GM12878 (cell line): ENCODE results near the gene CDC42BPB. TPM values are rescaled to one million over a fixed set of nuclear protein-coding genes. Genes with fewer than 3 reads are reported as not detected.
A peak's percentile ranks its signal among the peaks of the same experiment; 100 is the strongest.

ENCODE experiments used
- ASH2L ChIP-seq: fragments of 300-600, 200-600 bp; sonication (generic); IDR thresholded peaks from 2 replicates; pipeline ENCODE4 v1.6.1; 2017; ENCODE audit warnings: low read depth, mild to moderate bottlenecking, borderline replicate concordance
- ATF7 ChIP-seq: fragments of 450-650 bp; IDR thresholded peaks from 2 replicates; pipeline ENCODE4 v1.6.1; 2016; ENCODE audit warnings: low read depth, mild to moderate bottlenecking
- CREB1 ChIP-seq: IDR thresholded peaks from 2 replicates; pipeline ENCODE4 v1.6.1; 2012; ENCODE audit warnings: low read depth, mild to moderate bottlenecking, inconsistent platforms
- EGR1 ChIP-seq, 2 experiments: IDR thresholded peaks; 1 replicate in 1 of 2; 2 replicates in 1 of 2; pipeline ENCODE4 v1.6.1; 2011 to 2012; ENCODE audit warnings: low read depth in 2 of 2, low read length in 2 of 2, borderline replicate concordance in 1 of 2, mild to moderate bottlenecking in 1 of 2, moderate library complexity in 1 of 2
- EZH2 ChIP-seq: IDR thresholded peaks from 2 replicates; pipeline ENCODE4 v1.6.1; 2012; ENCODE audit warnings: low read depth, mild to moderate bottlenecking, control low read depth, inconsistent platforms, low read length, borderline replicate concordance; ENCODE audit not compliant: control insufficient read depth
- FOS ChIP-seq: IDR thresholded peaks from 3 replicates; pipeline ENCODE4 v1.6.1; 2011; ENCODE audit warnings: borderline replicate concordance; ENCODE audit not compliant: insufficient read length; ENCODE audit errors: extremely low read depth
- NBN ChIP-seq: fragments of 450-650 bp; IDR thresholded peaks from 2 replicates; pipeline ENCODE4 v1.6.1; 2016
- NFXL1 ChIP-seq: fragments of 450-650 bp; IDR thresholded peaks from 2 replicates; pipeline ENCODE4 v1.6.1; 2017; ENCODE audit warnings: antibody characterized with exemption, mild to moderate bottlenecking, borderline replicate concordance
- NFYB ChIP-seq: IDR thresholded peaks from 2 replicates; pipeline ENCODE4 v1.6.1; 2011; ENCODE audit warnings: low read depth, mild to moderate bottlenecking, low read length, improper control_type of control experiment, moderate library complexity; ENCODE audit not compliant: insufficient read depth
- NR2C1 ChIP-seq: fragments of 450-650 bp; IDR thresholded peaks from 2 replicates; pipeline ENCODE4 v1.6.1; 2017; ENCODE audit warnings: antibody characterized with exemption, mild to moderate bottlenecking, moderate library complexity
- SMARCA5 ChIP-seq: fragments of 450-650 bp; IDR thresholded peaks from 2 replicates; pipeline ENCODE4 v1.6.1; 2017; ENCODE audit warnings: mild to moderate bottlenecking
- YBX1 ChIP-seq: fragments of 450-650 bp; IDR thresholded peaks from 2 replicates; pipeline ENCODE4 v1.6.1; 2016; ENCODE audit warnings: antibody characterized with exemption
- ZNF274 ChIP-seq: IDR thresholded peaks from one replicate; pipeline ENCODE4 v1.8.0; 2011; ENCODE audit not compliant: insufficient read length, insufficient read depth
- polyA plus RNA-seq, 11 experiments: library from polyadenylated mRNA; depleted of rRNA in 4 of 11; unstranded in 6 of 11; stranded (reverse) in 5 of 11; fragments of >200 nt; fragmentation: Nextera tagmentation in 4 of 11; fragmentation: Illumina TruSeq in 1 of 11; extraction: Ambion mirVana in 4 of 11; extraction: Trizol in 1 of 11; gene quantifications; 1 replicate in 1 of 11; 2 replicates in 10 of 11; pipeline versions ENCODE4 v1.2.1 to v1.2.3, GENCODE V29; 2011 to 2016; ENCODE audit warnings: inconsistent platforms in 2 of 11, missing spikeins in 2 of 11, low read depth in 1 of 11
- total RNA-seq, 4 experiments: library from RNA; depleted of rRNA in 3 of 4; stranded (reverse); fragments of >200 nt in 3 of 4; fragmentation: Illumina TruSeq in 1 of 4; extraction: Trizol in 1 of 4; gene quantifications; 2 replicates each; pipeline versions ENCODE4 v1.2.1 to v1.2.3, GENCODE V29; 2013 to 2021
- TF ChIP-seq, protein P1 (sequence below): IDR thresholded peaks from 2 replicates; pipeline ENCODE4 v1.6.1; 2012; ENCODE audit warnings: improper control_type of control experiment, low read depth, low read length; ENCODE audit not compliant: insufficient replicate concordance
- TF ChIP-seq, protein P2 (sequence below): fragments of 450-650 bp; IDR thresholded peaks from 2 replicates; pipeline ENCODE4 v1.6.1; 2017; ENCODE audit warnings: mild to moderate bottlenecking, moderate library complexity
- TF ChIP-seq, protein P3 (sequence below): fragments of 450-650 bp; IDR thresholded peaks from 2 replicates; pipeline ENCODE4 v1.6.1; 2017; ENCODE audit warnings: antibody characterized with exemption, mild to moderate bottlenecking, moderate library complexity
- TF ChIP-seq, protein P4 (sequence below): fragments of 450-650 bp; IDR thresholded peaks from 2 replicates; pipeline ENCODE4 v1.6.1; 2017; ENCODE audit warnings: low read depth, mild to moderate bottlenecking, moderate library complexity

CDC42BPB gene
- total and polyA plus RNA-seq, 10 of the 15 experiments (the other 5 are each of a cell fraction or from before 2014, with no cell fraction given), result 0.42 to 22.1 (median 13.3) TPM

DNA sequence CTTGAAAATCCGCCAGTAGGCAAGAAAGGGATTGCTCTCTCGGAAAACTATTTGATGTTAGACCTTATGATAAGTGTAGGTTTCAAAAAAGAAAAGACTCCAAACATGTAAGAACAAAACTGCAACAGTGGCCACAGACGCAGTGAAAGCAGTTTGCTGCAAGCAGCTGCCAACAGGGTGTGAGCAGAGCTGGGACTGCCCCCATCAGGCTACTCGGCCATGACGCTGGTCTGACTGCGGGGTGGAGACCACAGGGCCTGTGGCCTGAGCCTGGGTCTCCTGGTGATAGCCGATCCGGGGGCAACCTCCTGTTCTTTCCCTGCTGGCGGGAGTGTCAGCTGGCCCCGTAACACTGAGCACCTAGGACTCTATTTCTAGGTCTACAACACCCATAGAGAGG lies 71.7 kb downstream of the CDC42BPB start (continued):
- TF ChIP-seq, protein P1, sequence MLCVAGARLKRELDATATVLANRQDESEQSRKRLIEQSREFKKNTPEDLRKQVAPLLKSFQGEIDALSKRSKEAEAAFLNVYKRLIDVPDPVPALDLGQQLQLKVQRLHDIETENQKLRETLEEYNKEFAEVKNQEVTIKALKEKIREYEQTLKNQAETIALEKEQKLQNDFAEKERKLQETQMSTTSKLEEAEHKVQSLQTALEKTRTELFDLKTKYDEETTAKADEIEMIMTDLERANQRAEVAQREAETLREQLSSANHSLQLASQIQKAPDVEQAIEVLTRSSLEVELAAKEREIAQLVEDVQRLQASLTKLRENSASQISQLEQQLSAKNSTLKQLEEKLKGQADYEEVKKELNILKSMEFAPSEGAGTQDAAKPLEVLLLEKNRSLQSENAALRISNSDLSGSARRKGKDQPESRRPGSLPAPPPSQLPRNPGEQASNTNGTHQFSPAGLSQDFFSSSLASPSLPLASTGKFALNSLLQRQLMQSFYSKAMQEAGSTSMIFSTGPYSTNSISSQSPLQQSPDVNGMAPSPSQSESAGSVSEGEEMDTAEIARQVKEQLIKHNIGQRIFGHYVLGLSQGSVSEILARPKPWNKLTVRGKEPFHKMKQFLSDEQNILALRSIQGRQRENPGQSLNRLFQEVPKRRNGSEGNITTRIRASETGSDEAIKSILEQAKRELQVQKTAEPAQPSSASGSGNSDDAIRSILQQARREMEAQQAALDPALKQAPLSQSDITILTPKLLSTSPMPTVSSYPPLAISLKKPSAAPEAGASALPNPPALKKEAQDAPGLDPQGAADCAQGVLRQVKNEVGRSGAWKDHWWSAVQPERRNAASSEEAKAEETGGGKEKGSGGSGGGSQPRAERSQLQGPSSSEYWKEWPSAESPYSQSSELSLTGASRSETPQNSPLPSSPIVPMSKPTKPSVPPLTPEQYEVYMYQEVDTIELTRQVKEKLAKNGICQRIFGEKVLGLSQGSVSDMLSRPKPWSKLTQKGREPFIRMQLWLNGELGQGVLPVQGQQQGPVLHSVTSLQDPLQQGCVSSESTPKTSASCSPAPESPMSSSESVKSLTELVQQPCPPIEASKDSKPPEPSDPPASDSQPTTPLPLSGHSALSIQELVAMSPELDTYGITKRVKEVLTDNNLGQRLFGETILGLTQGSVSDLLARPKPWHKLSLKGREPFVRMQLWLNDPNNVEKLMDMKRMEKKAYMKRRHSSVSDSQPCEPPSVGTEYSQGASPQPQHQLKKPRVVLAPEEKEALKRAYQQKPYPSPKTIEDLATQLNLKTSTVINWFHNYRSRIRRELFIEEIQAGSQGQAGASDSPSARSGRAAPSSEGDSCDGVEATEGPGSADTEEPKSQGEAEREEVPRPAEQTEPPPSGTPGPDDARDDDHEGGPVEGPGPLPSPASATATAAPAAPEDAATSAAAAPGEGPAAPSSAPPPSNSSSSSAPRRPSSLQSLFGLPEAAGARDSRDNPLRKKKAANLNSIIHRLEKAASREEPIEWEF, result no peak
- no peak for TF ChIP-seq NR2C1
- TF ChIP-seq NFXL1, result no peak
- TF ChIP-seq SMARCA5, result no peak
- 0 out of 2 replicates have a peak, but pooled peaks have one; percentile 39 for TF ChIP-seq ATF7
- TF ChIP-seq NBN, result 0 out of 2 replicates have a peak, but pooled peaks have one; percentile 36
- no peak for TF ChIP-seq EGR1 (IDR thresholded peaks at IDR 0.05; ENCODE audit: borderline replicate concordance in 1 of 2, low read depth in 2 of 2, low read length in 2 of 2)
- TF ChIP-seq, protein P2, sequence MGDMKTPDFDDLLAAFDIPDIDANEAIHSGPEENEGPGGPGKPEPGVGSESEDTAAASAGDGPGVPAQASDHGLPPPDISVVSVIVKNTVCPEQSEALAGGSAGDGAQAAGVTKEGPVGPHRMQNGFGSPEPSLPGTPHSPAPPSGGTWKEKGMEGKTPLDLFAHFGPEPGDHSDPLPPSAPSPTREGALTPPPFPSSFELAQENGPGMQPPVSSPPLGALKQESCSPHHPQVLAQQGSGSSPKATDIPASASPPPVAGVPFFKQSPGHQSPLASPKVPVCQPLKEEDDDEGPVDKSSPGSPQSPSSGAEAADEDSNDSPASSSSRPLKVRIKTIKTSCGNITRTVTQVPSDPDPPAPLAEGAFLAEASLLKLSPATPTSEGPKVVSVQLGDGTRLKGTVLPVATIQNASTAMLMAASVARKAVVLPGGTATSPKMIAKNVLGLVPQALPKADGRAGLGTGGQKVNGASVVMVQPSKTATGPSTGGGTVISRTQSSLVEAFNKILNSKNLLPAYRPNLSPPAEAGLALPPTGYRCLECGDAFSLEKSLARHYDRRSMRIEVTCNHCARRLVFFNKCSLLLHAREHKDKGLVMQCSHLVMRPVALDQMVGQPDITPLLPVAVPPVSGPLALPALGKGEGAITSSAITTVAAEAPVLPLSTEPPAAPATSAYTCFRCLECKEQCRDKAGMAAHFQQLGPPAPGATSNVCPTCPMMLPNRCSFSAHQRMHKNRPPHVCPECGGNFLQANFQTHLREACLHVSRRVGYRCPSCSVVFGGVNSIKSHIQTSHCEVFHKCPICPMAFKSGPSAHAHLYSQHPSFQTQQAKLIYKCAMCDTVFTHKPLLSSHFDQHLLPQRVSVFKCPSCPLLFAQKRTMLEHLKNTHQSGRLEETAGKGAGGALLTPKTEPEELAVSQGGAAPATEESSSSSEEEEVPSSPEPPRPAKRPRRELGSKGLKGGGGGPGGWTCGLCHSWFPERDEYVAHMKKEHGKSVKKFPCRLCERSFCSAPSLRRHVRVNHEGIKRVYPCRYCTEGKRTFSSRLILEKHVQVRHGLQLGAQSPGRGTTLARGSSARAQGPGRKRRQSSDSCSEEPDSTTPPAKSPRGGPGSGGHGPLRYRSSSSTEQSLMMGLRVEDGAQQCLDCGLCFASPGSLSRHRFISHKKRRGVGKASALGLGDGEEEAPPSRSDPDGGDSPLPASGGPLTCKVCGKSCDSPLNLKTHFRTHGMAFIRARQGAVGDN, result no peak; the same call in 1 of the 2 replicates
- 0 out of 2 replicates have a peak, but pooled peaks have one; percentile 34 for TF ChIP-seq CREB1
- TF ChIP-seq YBX1, result no peak
- TF ChIP-seq, protein P3, sequence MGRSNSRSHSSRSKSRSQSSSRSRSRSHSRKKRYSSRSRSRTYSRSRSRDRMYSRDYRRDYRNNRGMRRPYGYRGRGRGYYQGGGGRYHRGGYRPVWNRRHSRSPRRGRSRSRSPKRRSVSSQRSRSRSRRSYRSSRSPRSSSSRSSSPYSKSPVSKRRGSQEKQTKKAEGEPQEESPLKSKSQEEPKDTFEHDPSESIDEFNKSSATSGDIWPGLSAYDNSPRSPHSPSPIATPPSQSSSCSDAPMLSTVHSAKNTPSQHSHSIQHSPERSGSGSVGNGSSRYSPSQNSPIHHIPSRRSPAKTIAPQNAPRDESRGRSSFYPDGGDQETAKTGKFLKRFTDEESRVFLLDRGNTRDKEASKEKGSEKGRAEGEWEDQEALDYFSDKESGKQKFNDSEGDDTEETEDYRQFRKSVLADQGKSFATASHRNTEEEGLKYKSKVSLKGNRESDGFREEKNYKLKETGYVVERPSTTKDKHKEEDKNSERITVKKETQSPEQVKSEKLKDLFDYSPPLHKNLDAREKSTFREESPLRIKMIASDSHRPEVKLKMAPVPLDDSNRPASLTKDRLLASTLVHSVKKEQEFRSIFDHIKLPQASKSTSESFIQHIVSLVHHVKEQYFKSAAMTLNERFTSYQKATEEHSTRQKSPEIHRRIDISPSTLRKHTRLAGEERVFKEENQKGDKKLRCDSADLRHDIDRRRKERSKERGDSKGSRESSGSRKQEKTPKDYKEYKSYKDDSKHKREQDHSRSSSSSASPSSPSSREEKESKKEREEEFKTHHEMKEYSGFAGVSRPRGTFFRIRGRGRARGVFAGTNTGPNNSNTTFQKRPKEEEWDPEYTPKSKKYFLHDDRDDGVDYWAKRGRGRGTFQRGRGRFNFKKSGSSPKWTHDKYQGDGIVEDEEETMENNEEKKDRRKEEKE, result no peak
- 0 out of 2 replicates have a peak, but pooled peaks have one; percentile 36 for TF ChIP-seq NFYB
- no peak for TF ChIP-seq FOS
- TF ChIP-seq, protein P4, sequence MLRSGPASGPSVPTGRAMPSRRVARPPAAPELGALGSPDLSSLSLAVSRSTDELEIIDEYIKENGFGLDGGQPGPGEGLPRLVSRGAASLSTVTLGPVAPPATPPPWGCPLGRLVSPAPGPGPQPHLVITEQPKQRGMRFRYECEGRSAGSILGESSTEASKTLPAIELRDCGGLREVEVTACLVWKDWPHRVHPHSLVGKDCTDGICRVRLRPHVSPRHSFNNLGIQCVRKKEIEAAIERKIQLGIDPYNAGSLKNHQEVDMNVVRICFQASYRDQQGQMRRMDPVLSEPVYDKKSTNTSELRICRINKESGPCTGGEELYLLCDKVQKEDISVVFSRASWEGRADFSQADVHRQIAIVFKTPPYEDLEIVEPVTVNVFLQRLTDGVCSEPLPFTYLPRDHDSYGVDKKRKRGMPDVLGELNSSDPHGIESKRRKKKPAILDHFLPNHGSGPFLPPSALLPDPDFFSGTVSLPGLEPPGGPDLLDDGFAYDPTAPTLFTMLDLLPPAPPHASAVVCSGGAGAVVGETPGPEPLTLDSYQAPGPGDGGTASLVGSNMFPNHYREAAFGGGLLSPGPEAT, result peak; percentile 65
- TF ChIP-seq ASH2L, result no peak
- no peak for TF ChIP-seq ZNF274
- no peak for TF ChIP-seq EZH2
